ENCODE results near the gene DIP2B.
A peak's percentile ranks its signal among the peaks of the same experiment; 100 is the strongest.
"Not testable (repeated sequence)": the region's sequence is repeated elsewhere in the genome, so short reads cannot be mapped to it uniquely, and the experiment has no call there.

The DIP2B gene

DNA sequence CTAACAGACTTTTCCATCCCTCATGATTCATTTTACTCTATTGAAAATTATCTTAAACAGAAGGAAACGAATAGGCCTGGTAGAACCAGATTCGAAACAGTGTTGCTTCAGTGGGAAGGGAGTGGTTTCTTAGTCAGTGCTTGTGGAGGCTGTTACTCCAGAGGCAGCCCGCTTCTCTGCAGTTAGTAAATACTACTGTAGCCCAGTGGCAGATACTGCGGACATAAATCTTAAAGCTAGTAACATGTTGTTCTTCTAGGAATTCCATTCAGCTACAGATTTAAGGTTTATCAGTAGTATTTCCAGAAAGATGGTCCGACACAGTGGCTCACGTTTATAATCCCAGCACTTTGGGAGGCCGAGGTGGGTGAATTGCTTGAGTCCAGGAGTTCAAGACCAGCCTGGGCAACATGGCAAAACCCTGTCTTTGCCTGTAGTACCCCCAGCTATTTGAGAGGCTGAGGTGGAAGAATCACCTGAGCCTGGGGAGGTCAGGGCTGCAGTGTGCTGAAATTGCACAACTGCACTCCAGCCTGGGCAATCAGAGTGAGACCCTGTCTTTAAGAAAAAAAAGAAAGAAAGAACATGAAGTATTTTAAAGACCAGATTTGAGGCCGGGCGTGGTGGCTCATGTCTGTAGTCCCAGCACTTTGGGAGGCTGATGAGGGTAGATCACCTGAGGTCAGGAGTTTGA is 45.9 kb downstream of the DIP2B start:
- Histone ChIP-seq H3K27ac (ENCODE audit: low read length) (peak overlapping the region; percentile 45), H3K27me3 (ENCODE audit: low read depth, low read length) (no peaks in the 10 kb centered on the region), H3K36me3 (ENCODE audit: control insufficient read depth in 1 of 2, insufficient read depth in 2 of 2, low read length in 2 of 2) (no peaks in the 10 kb centered on the region), H3K9me3 (ENCODE audit: control insufficient read depth in 1 of 2, low read length in 2 of 2) (no peaks in the 10 kb centered on the region), H3K4me1 (ENCODE audit: control insufficient read depth in 1 of 2, insufficient read depth in 2 of 2, low read length in 2 of 2) (peaks cover 0 to 6% of the 10 kb centered on the region in 2 donors), H3K4me3 (ENCODE audit: low read depth in 1 of 2, low read length in 2 of 2) (no peak overlapping the region)

- no peak overlapping the region for H3K27ac ChIP-seq (ENCODE audit: low read length)
- no peaks in the 10 kb centered on the region for H3K4me1 ChIP-seq (ENCODE audit: control insufficient read depth in 1 of 2, insufficient read depth in 2 of 2, low read length in 2 of 2)
These were observed 47.1 kb downstream of the DIP2B start for GRCh38 chr12:50551866-50552265.

DNA sequence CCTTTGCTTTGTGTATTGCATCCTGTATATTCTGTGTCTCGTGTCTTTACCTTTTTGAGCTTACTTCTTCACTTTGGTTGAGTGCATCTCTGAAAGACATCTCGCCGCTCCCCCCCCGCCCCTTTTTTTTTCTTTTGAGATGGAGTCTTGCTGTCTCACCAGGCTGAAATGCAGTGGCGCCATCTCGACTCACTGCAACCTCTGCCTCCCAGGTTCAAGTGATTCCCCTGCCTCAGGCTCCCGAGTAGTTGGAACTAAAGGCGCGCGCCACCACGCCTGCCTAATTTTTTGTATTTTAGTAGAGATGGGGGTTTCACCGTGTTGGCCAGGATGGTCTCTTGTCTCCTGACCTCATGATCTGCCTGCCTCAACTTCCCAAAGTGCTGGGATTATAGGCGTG is 49.9 kb downstream of the DIP2B start:
- Histone ChIP-seq H3K36me3 (ENCODE audit: control insufficient read depth in 1 of 2, insufficient read depth in 2 of 2, low read length in 2 of 2) (no peaks in the 10 kb centered on the region), H3K4me1 (ENCODE audit: control insufficient read depth in 1 of 2, insufficient read depth in 2 of 2, low read length in 2 of 2) (no peaks in the 10 kb centered on the region), H3K4me3 (ENCODE audit: low read depth in 1 of 2, low read length in 2 of 2) (no peak overlapping the region), H3K27me3 (ENCODE audit: low read depth, low read length) (no peaks in the 10 kb centered on the region), H3K9me3 (ENCODE audit: control insufficient read depth in 1 of 2, low read length in 2 of 2) (no peaks in the 10 kb centered on the region), H3K27ac (ENCODE audit: low read length) (no peak overlapping the region)

More at GRCh38 chr12:50551866-50552265, 47.1 kb downstream of the DIP2B start:
- H3K4me3 ChIP-seq (ENCODE audit: low read depth in 1 of 2, low read length in 2 of 2) = no peak overlapping the region
- H3K36me3 ChIP-seq (ENCODE audit: control insufficient read depth in 1 of 2, insufficient read depth in 2 of 2, low read length in 2 of 2) = no peaks in the 10 kb centered on the region
- no peaks in the 10 kb centered on the region for H3K27me3 ChIP-seq (ENCODE audit: low read depth, low read length)
- H3K9me3 ChIP-seq (ENCODE audit: control insufficient read depth in 1 of 2, low read length in 2 of 2) = no peaks in the 10 kb centered on the region

GRCh38 chr12:50555471-50555885 is 50.7 kb downstream of the DIP2B start:
- no peaks in the 10 kb centered on the region for H3K36me3 ChIP-seq (ENCODE audit: control insufficient read depth in 1 of 2, insufficient read depth in 2 of 2, low read length in 2 of 2)
- H3K27me3 ChIP-seq (ENCODE audit: low read depth, low read length) = no peaks in the 10 kb centered on the region
- no peak overlapping the region for H3K27ac ChIP-seq (ENCODE audit: low read length)
- no peak overlapping the region for H3K4me3 ChIP-seq (ENCODE audit: low read depth in 1 of 2, low read length in 2 of 2)
- no peaks in the 10 kb centered on the region for H3K9me3 ChIP-seq (ENCODE audit: control insufficient read depth in 1 of 2, low read length in 2 of 2)
- H3K4me1 ChIP-seq (ENCODE audit: control insufficient read depth in 1 of 2, insufficient read depth in 2 of 2, low read length in 2 of 2) = no peaks in the 10 kb centered on the region

DNA sequence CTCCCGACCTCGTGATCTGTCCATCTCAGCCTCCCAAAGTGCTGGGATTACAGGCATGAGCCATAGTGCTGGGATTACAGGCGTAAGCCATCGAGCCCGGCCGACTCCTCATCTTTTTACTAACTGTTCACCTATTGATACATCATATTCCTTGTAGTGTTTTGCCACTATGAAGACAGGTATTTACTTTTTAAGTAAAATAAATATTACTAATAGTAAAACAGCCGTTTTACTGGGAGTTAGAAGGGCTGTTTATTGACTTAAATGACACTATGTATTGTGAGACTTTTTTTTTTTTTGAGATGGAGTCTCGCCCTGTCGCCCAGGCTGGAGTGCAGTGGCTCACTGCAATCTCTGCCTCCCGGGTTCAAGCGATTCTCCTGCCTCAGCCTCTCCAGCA is 51.5 kb downstream of the DIP2B start:
- Histone ChIP-seq H3K27ac (ENCODE audit: low read length) (no peak overlapping the region), H3K27me3 (ENCODE audit: low read depth, low read length) (no peaks in the 10 kb centered on the region), H3K36me3 (ENCODE audit: control insufficient read depth in 1 of 2, insufficient read depth in 2 of 2, low read length in 2 of 2) (no peaks in the 10 kb centered on the region), H3K4me3 (ENCODE audit: low read depth in 1 of 2, low read length in 2 of 2) (no peak overlapping the region), H3K4me1 (ENCODE audit: control insufficient read depth in 1 of 2, insufficient read depth in 2 of 2, low read length in 2 of 2) (no peaks in the 10 kb centered on the region), H3K9me3 (ENCODE audit: control insufficient read depth in 1 of 2, low read length in 2 of 2) (no peaks in the 10 kb centered on the region)

DNA sequence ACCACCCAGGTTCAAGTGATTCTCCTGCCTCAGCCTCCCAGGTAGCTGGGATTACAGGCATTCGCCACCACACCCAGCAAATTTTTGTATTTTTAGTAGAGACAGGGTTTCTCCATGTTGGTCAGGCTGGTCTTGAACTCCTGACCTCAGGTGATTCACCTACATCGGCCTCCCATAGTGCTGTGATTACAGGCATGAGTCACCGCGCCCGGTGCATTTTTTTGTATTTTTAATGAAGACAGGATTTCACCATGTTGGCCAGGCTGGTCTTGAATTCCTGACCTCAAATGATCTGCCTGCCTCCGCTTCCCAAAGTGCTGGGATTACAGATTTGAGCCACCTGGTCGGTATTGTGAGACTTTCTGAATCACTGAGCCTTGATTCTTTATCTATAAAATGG is 52.0 kb downstream of the DIP2B start:
- H3K36me3 ChIP-seq (ENCODE audit: control insufficient read depth in 1 of 2, insufficient read depth in 2 of 2, low read length in 2 of 2); H3K27ac ChIP-seq (ENCODE audit: low read length); H3K27me3 ChIP-seq (ENCODE audit: low read depth, low read length); H3K4me1 ChIP-seq (ENCODE audit: control insufficient read depth in 1 of 2, insufficient read depth in 2 of 2, low read length in 2 of 2); H3K9me3 ChIP-seq (ENCODE audit: control insufficient read depth in 1 of 2, low read length in 2 of 2); H3K4me3 ChIP-seq (ENCODE audit: low read depth in 1 of 2, low read length in 2 of 2): not testable (repeated sequence)

DNA sequence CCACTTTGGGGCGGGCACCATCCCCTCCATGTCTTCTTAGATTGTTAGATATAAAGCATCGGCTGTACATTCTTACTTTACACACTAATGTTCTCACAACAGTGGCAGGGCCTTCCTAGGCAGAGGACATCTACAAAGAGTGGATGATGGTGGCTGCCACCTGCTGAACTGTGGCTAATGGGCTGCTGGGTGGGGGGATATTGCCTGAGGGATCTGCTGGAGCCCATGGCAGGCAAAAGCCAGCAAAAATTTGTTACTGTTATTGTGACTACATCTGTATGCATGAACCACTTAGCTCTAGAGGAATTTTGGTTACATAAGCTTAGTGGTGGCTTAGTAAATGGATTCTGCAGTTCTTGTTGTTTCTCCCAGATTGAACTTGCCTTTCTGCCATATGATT is 52.6 kb downstream of the DIP2B start:
- no peaks in the 10 kb centered on the region for H3K4me1 ChIP-seq (ENCODE audit: control insufficient read depth in 1 of 2, insufficient read depth in 2 of 2, low read length in 2 of 2)
- no peaks in the 10 kb centered on the region for H3K36me3 ChIP-seq (ENCODE audit: control insufficient read depth in 1 of 2, insufficient read depth in 2 of 2, low read length in 2 of 2)
- no peak overlapping the region for H3K4me3 ChIP-seq (ENCODE audit: low read depth in 1 of 2, low read length in 2 of 2)
- H3K9me3 ChIP-seq (ENCODE audit: control insufficient read depth in 1 of 2, low read length in 2 of 2) = no peaks in the 10 kb centered on the region
- H3K27ac ChIP-seq (ENCODE audit: low read length) = no peak overlapping the region
- no peaks in the 10 kb centered on the region for H3K27me3 ChIP-seq (ENCODE audit: low read depth, low read length)

DNA sequence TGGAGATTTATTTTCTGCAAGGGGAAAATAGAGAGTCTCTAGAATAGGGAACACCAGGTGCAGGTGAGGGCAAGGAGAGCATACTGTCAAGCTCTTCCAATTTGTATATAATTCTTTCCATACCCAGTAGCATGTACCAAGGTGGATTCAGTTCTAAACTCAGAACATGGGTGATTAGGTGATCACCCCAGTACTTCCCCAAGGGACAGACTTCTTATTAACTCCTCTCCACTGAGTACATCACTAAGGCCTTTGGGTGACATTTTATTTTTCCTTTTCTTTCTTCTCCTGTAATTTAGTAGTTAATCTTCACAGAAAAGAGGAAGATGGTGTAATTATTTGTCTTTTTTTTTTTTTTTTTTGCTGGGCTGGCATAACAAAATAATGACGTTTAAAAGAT is 54.2 kb downstream of the DIP2B start:
- H3K27ac ChIP-seq (ENCODE audit: low read length) = no peak overlapping the region
- no peaks in the 10 kb centered on the region for H3K9me3 ChIP-seq (ENCODE audit: control insufficient read depth in 1 of 2, low read length in 2 of 2)
- peaks cover 0 to 3% of the 10 kb centered on the region in 2 donors for H3K4me1 ChIP-seq (ENCODE audit: control insufficient read depth in 1 of 2, insufficient read depth in 2 of 2, low read length in 2 of 2)
- no peaks in the 10 kb centered on the region for H3K27me3 ChIP-seq (ENCODE audit: low read depth, low read length)
- no peaks in the 10 kb centered on the region for H3K36me3 ChIP-seq (ENCODE audit: control insufficient read depth in 1 of 2, insufficient read depth in 2 of 2, low read length in 2 of 2)
- no peak overlapping the region for H3K4me3 ChIP-seq (ENCODE audit: low read depth in 1 of 2, low read length in 2 of 2)

GRCh38 chr12:50562520-50563433 is 58.0 kb downstream of the DIP2B start:
- H3K27ac ChIP-seq (ENCODE audit: low read length) = no peak overlapping the region
- H3K4me1 ChIP-seq (ENCODE audit: control insufficient read depth in 1 of 2, insufficient read depth in 2 of 2, low read length in 2 of 2) = peaks cover 5 to 10% of the 10 kb centered on the region in 2 donors
- no peaks in the 10 kb centered on the region for H3K9me3 ChIP-seq (ENCODE audit: control insufficient read depth in 1 of 2, low read length in 2 of 2)
- H3K4me3 ChIP-seq (ENCODE audit: low read depth in 1 of 2, low read length in 2 of 2) = no peak overlapping the region
- no peaks in the 10 kb centered on the region for H3K36me3 ChIP-seq (ENCODE audit: control insufficient read depth in 1 of 2, insufficient read depth in 2 of 2, low read length in 2 of 2)
- no peaks in the 10 kb centered on the region for H3K27me3 ChIP-seq (ENCODE audit: low read depth, low read length)

DNA sequence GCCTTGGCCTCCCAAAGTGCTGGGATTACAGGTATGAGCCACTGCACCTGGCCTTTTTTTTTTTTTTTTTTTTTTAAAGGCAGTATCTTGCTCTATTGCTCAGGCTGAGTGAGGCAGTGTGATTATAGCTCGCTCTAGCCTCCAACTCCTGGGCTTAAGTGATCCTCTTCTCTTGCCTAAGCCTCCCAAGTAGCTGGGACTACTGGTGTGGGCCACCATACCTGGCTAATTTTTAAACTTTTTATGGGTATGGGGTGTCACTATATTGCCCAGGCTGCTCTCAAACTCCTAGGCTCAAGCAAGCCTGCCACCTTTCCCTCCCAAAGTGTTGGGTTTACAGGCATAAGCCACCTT is 58.6 kb downstream of the DIP2B start:
- Histone ChIP-seq H3K36me3 (ENCODE audit: control insufficient read depth in 1 of 2, insufficient read depth in 2 of 2, low read length in 2 of 2) (no peaks in the 10 kb centered on the region), H3K4me1 (ENCODE audit: control insufficient read depth in 1 of 2, insufficient read depth in 2 of 2, low read length in 2 of 2) (peaks cover 10 to 15% of the 10 kb centered on the region in 2 donors), H3K4me3 (ENCODE audit: low read depth in 1 of 2, low read length in 2 of 2) (no peak overlapping the region), H3K27me3 (ENCODE audit: low read depth, low read length) (no peaks in the 10 kb centered on the region), H3K27ac (ENCODE audit: low read length) (no peak overlapping the region), H3K9me3 (ENCODE audit: control insufficient read depth in 1 of 2, low read length in 2 of 2) (no peaks in the 10 kb centered on the region)

- Histone ChIP-seq H3K4me3 (ENCODE audit: low read depth in 1 of 2, low read length in 2 of 2) (no peak overlapping the region), H3K36me3 (ENCODE audit: control insufficient read depth in 1 of 2, insufficient read depth in 2 of 2, low read length in 2 of 2) (no peaks in the 10 kb centered on the region), H3K4me1 (ENCODE audit: control insufficient read depth in 1 of 2, insufficient read depth in 2 of 2, low read length in 2 of 2) (peaks cover 19 to 20% of the 10 kb centered on the region in 2 donors), H3K9me3 (ENCODE audit: control insufficient read depth in 1 of 2, low read length in 2 of 2) (no peaks in the 10 kb centered on the region), H3K27ac (ENCODE audit: low read length) (no peak overlapping the region), H3K27me3 (ENCODE audit: low read depth, low read length) (no peaks in the 10 kb centered on the region)
These were observed 59.6 kb downstream of the DIP2B start for GRCh38 chr12:50564237-50564947.

Measured in muscle layer of duodenum (tissue), 2 donors.